Mesendoderm (in vitro differentiated cells): Measurements from ENCODE around the gene QDPR.

ENCODE experiments used
- DNase-seq: peaks from one replicate; pipeline ENCODE4 v3.0.0; 2013
- H2AK5ac ChIP-seq: 2 replicates; pipeline ENCODE4 v1.6.1; 2013; ENCODE audit warnings: low read length, inconsistent platforms
- H2BK120ac ChIP-seq: 2 replicates; pipeline ENCODE4 v1.6.1; 2013; ENCODE audit warnings: low read depth, mild to moderate bottlenecking, low read length, moderate library complexity, mixed read lengths
- H2BK15ac ChIP-seq: replicated peaks from 2 replicates; pipeline ENCODE4 v1.6.1; 2013; ENCODE audit warnings: low read depth, mild to moderate bottlenecking, moderate library complexity
- H2BK5ac ChIP-seq: 2 replicates; pipeline ENCODE4 v1.6.1; 2013; ENCODE audit warnings: low read length, inconsistent platforms
- H3K18ac ChIP-seq: 2 replicates; pipeline ENCODE4 v1.6.1; 2013; ENCODE audit warnings: mild to moderate bottlenecking, low read length, mixed read lengths
- H3K23ac ChIP-seq: one replicate; pipeline ENCODE4 v1.6.1; 2013; ENCODE audit warnings: low read length
- H3K27ac ChIP-seq: 2 replicates; pipeline ENCODE4 v1.5.1; 2013; ENCODE audit warnings: low read depth, mild to moderate bottlenecking, inconsistent platforms, low read length, moderate library complexity
- H3K27me3 ChIP-seq: 2 replicates; pipeline ENCODE4 v1.6.1; 2013; ENCODE audit warnings: low read length, control low read depth, mild to moderate bottlenecking, inconsistent platforms; ENCODE audit not compliant: insufficient read depth, poor library complexity
- H3K36me3 ChIP-seq: 2 replicates; pipeline ENCODE4 v1.6.1; 2013; ENCODE audit warnings: low read length, inconsistent platforms; ENCODE audit not compliant: control insufficient read depth, insufficient read depth
- H3K4ac ChIP-seq: one replicate; pipeline ENCODE4 v1.6.1; 2013; ENCODE audit warnings: low read depth, mild to moderate bottlenecking, low read length, moderate library complexity
- H3K4me1 ChIP-seq: 2 replicates; pipeline ENCODE4 v1.6.1; 2013; ENCODE audit warnings: low read depth, low read length, inconsistent platforms; ENCODE audit not compliant: control insufficient read depth
- H3K4me2 ChIP-seq: 2 replicates; pipeline ENCODE4 v1.6.1; 2013; ENCODE audit warnings: low read length
- H3K4me3 ChIP-seq: 2 replicates; pipeline ENCODE4 v1.5.1; 2013; ENCODE audit warnings: mild to moderate bottlenecking, low read length
- H3K56ac ChIP-seq: one replicate; pipeline ENCODE4 v1.6.1; 2013; ENCODE audit warnings: low read length
- H3K79me1 ChIP-seq: 2 replicates; pipeline ENCODE4 v1.6.1; 2013; ENCODE audit warnings: low read length, inconsistent platforms
- H3K79me2 ChIP-seq: 2 replicates; pipeline ENCODE4 v1.6.1; 2013; ENCODE audit warnings: mild to moderate bottlenecking, low read length; ENCODE audit not compliant: control insufficient read depth, insufficient read depth
- H3K9ac ChIP-seq: 2 replicates; pipeline ENCODE4 v1.6.1; 2013; ENCODE audit warnings: low read length, inconsistent platforms
- H4K5ac ChIP-seq: one replicate; pipeline ENCODE4 v1.6.1; 2013; ENCODE audit warnings: low read length
- H4K8ac ChIP-seq: one replicate; pipeline ENCODE4 v1.6.1; 2013; ENCODE audit warnings: low read depth, mild to moderate bottlenecking, control low read depth, low read length, moderate library complexity
- WGBS: extraction: QIAGEN DNeasy Blood & Tissue Kit; methylation state at CpG from one replicate; pipeline ENCODE4 v1.1.7; 2013; ENCODE audit warnings: low lambda C conversion rate, missing lambda C conversion rate; ENCODE audit not compliant: insufficient coverage; ENCODE audit errors: extremely low coverage; 5-methylcytosine and 5-hydroxymethylcytosine counted together

The QDPR gene

DNA sequence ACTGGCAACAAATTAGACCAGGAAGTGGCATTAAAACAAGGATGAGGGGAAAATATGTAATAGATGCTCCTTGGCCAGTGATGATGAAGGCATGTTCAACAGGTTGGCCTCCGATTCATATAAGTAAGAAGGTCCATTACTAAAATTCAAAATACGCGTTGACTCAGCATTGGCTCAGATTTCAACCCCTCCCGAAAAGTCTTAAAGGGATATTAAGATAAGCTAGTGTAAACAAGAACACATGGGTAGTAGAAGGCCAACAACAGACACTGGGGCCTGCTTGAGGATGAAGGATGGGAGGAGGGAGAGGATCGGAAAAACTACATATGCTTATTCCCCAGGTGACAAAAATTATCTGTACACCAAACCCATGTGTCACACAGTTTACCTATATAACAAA is 46.0 kb upstream of the QDPR start:
- Histone ChIP-seq H3K4me3 (no peak overlapping the region), H3K18ac (no peak overlapping the region), H2AK5ac (no peak overlapping the region), H2BK15ac (no peak overlapping the region), H3K4me2 (no peak overlapping the region), H2BK5ac (no peak overlapping the region), H3K36me3 (no peaks in the 10 kb centered on the region), H3K4ac (no peak overlapping the region), H3K56ac (no peak overlapping the region), H3K23ac (no peak overlapping the region), H3K4me1 (no peaks in the 10 kb centered on the region), H3K9ac (no peak overlapping the region), H4K8ac (no peak overlapping the region), H2BK120ac (no peak overlapping the region), H3K79me2 (no peaks in the 10 kb centered on the region), H4K5ac (no peak overlapping the region), H3K27ac (no peak overlapping the region), H3K27me3 (no peaks in the 10 kb centered on the region), H3K79me1 (no peaks in the 10 kb centered on the region)
- no peak for DNase-seq
- WGBS = no CpG with 5 or more reads among the region's 5 CpGs

DNA sequence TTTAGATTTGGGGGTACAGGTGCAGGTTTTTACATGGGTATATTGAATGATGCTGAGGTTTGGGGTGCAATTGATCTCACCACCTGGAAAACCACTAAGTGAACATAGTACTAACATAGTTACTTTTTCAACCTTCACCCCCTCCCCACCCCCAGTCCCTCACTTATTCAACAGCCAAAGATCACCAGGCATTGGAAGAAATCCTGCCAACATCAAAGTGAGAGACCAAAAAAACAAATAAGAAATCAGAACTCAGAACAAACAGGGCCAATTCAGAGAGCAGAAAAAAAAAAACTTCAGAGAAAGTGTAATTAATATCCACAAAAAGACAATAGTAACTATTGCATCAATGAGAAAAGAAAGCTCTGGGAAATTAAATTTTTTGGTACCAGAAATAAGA is 44.6 kb upstream of the QDPR start:
- Histone ChIP-seq H2AK5ac (no peak overlapping the region), H2BK15ac (no peak overlapping the region)
- no peak for DNase-seq

GRCh38 chr4:17554568-17554967 is 42.7 kb upstream of the QDPR start:
- H3K4me3 ChIP-seq = no peak overlapping the region
- H4K8ac ChIP-seq = no peak overlapping the region
- WGBS = no CpG with 5 or more reads among the region's 4 CpGs

More for the DNA sequence above, 44.6 kb upstream of the QDPR start:
- Histone ChIP-seq H3K4me2 (no peak overlapping the region), H3K18ac (no peak overlapping the region), H3K27ac (no peak overlapping the region), H2BK5ac (no peak overlapping the region), H4K8ac (no peak overlapping the region), H3K79me2 (no peaks in the 10 kb centered on the region), H3K56ac (no peak overlapping the region), H3K9ac (no peak overlapping the region), H3K36me3 (no peaks in the 10 kb centered on the region), H3K23ac (no peak overlapping the region), H3K27me3 (no peaks in the 10 kb centered on the region), H2BK120ac (no peak overlapping the region), H3K4me3 (no peak overlapping the region), H3K79me1 (no peaks in the 10 kb centered on the region), H3K4me1 (no peaks in the 10 kb centered on the region), H3K4ac (no peak overlapping the region), H4K5ac (no peak overlapping the region)

GRCh38 chr4:17552427-17552826 is 40.5 kb upstream of the QDPR start:
- no peak for DNase-seq
- no peaks in the 10 kb centered on the region for H3K27me3 ChIP-seq
- no peak overlapping the region for H4K5ac ChIP-seq
- H3K27ac ChIP-seq = no peak overlapping the region
- no peak overlapping the region for H3K4ac ChIP-seq
- no peaks in the 10 kb centered on the region for H3K79me1 ChIP-seq
- H3K4me2 ChIP-seq = no peak overlapping the region
- no peak overlapping the region for H2BK5ac ChIP-seq
- no peaks in the 10 kb centered on the region for H3K4me1 ChIP-seq
- H3K23ac ChIP-seq = no peak overlapping the region
- no peak overlapping the region for H3K18ac ChIP-seq
- WGBS = no CpG with 5 or more reads among the region's 5 CpGs
- H2BK120ac ChIP-seq = no peak overlapping the region
- no peak overlapping the region for H3K56ac ChIP-seq
- H2BK15ac ChIP-seq = no peak overlapping the region
- H2AK5ac ChIP-seq = no peak overlapping the region
- no peak overlapping the region for H4K8ac ChIP-seq
- no peaks in the 10 kb centered on the region for H3K79me2 ChIP-seq
- H3K4me3 ChIP-seq = no peak overlapping the region
- H3K9ac ChIP-seq = no peak overlapping the region
- H3K36me3 ChIP-seq = no peaks in the 10 kb centered on the region

More at GRCh38 chr4:17554568-17554967, 42.7 kb upstream of the QDPR start:
- no peak overlapping the region for H3K18ac ChIP-seq
- no peak overlapping the region for H2BK120ac ChIP-seq
- H3K36me3 ChIP-seq = no peaks in the 10 kb centered on the region
- no peak overlapping the region for H3K27ac ChIP-seq
- H3K4ac ChIP-seq = no peak overlapping the region
- H2AK5ac ChIP-seq = no peak overlapping the region
- H3K56ac ChIP-seq = no peak overlapping the region
- no peak overlapping the region for H2BK5ac ChIP-seq
- no peak overlapping the region for H4K5ac ChIP-seq
- no peaks in the 10 kb centered on the region for H3K27me3 ChIP-seq
- no peaks in the 10 kb centered on the region for H3K79me2 ChIP-seq
- no peak for DNase-seq
- H3K4me2 ChIP-seq = no peak overlapping the region
- no peak overlapping the region for H3K9ac ChIP-seq
- no peaks in the 10 kb centered on the region for H3K79me1 ChIP-seq
- H3K4me1 ChIP-seq = no peaks in the 10 kb centered on the region
- no peak overlapping the region for H2BK15ac ChIP-seq
- no peak overlapping the region for H3K23ac ChIP-seq

DNA sequence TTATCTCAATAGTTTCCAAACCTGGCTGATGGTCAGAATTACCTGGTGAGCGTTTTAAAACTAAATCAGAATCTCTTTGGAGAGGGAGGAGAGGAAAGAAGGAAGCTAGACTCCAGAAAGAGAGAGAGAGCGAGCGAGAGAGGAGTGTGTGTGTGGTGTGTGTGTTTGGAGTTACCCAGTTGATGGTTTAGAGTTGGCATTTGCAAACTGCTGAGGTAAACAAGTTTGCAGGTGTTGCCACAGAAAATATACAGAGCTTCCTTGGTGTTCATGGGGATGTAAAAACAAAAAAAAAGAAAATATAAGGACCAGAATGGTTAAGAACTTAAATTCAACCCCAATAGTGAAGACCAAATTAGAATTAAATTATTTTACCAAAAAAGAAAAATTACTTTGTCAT is 38.7 kb upstream of the QDPR start:
- Histone ChIP-seq H3K27me3 (no peaks in the 10 kb centered on the region), H3K4ac (no peak overlapping the region), H3K27ac (no peak overlapping the region), H3K4me3 (no peak overlapping the region), H3K36me3 (no peaks in the 10 kb centered on the region), H3K18ac (no peak overlapping the region), H4K8ac (no peak overlapping the region), H3K79me1 (no peaks in the 10 kb centered on the region), H2BK5ac (no peak overlapping the region), H2BK120ac (no peak overlapping the region), H3K56ac (no peak overlapping the region), H3K23ac (no peak overlapping the region), H3K4me1 (no peaks in the 10 kb centered on the region), H4K5ac (no peak overlapping the region), H2AK5ac (no peak overlapping the region), H2BK15ac (no peak overlapping the region), H3K79me2 (no peaks in the 10 kb centered on the region), H3K4me2 (no peak overlapping the region), H3K9ac (no peak overlapping the region)
- DNase-seq = no peak
- no CpG with 5 or more reads among the region's 3 CpGs for WGBS

DNA sequence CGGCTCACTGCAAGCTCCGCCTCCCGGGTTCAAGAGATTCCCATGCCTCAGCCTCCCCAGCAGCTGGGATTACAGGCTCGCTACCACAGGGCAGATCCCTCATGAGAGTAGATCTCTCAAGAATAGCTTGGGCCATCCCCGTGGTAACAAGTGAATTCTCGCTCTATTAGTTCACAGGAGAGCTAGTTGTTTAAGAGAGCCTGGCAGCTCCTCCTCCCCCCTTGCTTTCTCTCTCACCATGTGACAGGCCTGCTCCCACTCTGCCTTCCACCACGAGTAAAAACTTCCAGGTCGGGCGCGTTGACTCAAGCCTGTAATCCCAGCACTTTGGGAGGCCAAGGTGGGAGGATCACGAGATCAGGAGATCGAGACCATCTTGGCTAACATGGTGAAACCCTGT is 34.8 kb upstream of the QDPR start:
- H3K56ac ChIP-seq = no peak overlapping the region
- DNase-seq = peak; percentile 60
- no CpG with 5 or more reads among the region's 12 CpGs for WGBS

More for the DNA sequence above, 34.8 kb upstream of the QDPR start:
- Histone ChIP-seq H3K4ac (no peak overlapping the region), H4K5ac (no peak overlapping the region), H3K27me3 (no peaks in the 10 kb centered on the region), H3K4me3 (no peak overlapping the region), H2BK120ac (no peak overlapping the region), H3K4me1 (no peaks in the 10 kb centered on the region), H2AK5ac (no peak overlapping the region), H3K79me2 (no peaks in the 10 kb centered on the region), H4K8ac (no peak overlapping the region), H2BK5ac (no peak overlapping the region), H3K36me3 (no peaks in the 10 kb centered on the region), H3K4me2 (no peak overlapping the region), H3K23ac (no peak overlapping the region), H3K18ac (no peak overlapping the region), H3K79me1 (no peaks in the 10 kb centered on the region), H2BK15ac (no peak overlapping the region), H3K27ac (no peak overlapping the region), H3K9ac (no peak overlapping the region)
